GM19099 (cell line): Measurements from ENCODE around the gene RPEL1.
"Not testable (repeated sequence)": the region's sequence is repeated elsewhere in the genome, so short reads cannot be mapped to it uniquely, and the experiment has no call there.

Experiments
- POLR2A ChIP-seq: IDR thresholded peaks from 3 replicates; pipeline ENCODE4 v1.6.1; 2011; ENCODE audit warnings: low read depth; ENCODE audit not compliant: insufficient read length; ENCODE audit errors: extremely low read depth

RPEL1 gene

DNA sequence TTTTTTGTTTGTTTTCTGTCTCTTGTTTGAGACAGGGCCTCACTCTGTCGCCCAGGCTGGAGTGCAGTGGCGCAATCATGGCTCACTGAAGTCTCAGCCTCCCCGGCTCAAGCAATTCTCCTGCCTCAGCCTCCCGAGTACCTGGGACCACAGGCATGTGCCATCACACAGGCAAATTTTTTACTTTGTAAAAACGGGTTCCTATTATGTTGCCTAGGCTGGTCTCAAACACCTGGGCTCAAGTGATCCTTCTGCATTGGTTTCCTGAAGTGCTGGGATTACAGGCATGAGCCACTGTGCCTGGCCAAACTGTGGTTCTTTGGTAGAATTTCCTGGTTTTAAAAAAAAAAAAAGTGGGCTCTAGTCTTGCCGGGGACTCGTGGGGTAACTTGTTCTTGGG lies at the start of gene RPEL1:
RPEL1 (plus strand) TSS at position 301 of the 400 bp plus-strand sequence. CDS start 110 bp downstream, outside the sequence.
- not testable (repeated sequence) for TF ChIP-seq POLR2A

DNA sequence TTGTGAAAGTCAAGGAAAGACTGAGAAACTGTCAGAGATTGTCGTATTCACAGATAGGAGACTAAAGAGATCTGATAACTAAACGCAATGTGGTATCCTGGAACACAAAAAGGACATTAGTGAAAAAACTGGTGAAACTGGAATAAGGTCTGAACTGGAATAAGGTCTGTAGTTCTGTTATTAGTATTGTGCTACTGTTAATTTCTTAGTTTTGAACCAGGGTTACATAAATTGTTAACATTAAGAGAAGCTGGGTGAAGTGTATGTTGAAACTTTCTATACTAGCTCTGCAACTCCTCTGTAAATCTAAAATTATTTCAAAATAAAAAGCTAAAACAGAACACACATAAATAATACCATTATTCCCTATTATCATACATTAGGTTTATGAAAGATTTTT lies 49.2 kb upstream of the RPEL1 start:
- TF ChIP-seq POLR2A: no peak

- TF ChIP-seq POLR2A: no peak
Observed at GRCh38 chr10:103197174-103197573, 48.5 kb upstream of the RPEL1 start.

GRCh38 chr10:103197903-103198302 lies 47.8 kb upstream of the RPEL1 start:
- no peak for TF ChIP-seq POLR2A

DNA sequence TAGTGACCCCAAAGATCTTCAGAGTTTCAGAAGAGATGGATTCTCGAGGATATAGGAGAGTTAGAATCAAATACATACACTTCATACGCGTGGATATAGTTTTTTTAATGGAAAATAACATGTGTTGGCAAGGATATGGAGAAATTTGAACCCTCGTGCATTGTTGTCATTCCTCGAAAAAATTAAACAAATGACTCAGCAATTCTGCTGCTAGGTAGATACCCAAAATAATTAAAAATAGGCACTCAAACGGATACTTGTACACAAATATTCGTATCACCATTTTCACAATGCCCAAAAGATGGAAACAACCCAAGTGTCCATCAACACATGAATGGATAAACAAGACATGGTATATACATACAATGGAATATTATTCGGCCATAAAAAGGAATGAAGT lies 47.0 kb upstream of the RPEL1 start:
- no peak for TF ChIP-seq POLR2A

- no peak for TF ChIP-seq POLR2A
Observed at GRCh38 chr10:103199488-103199887, 46.2 kb upstream of the RPEL1 start.

- no peak for TF ChIP-seq POLR2A
Observed at GRCh38 chr10:103202319-103202718, 43.4 kb upstream of the RPEL1 start.

GRCh38 chr10:103203466-103203865 lies 42.2 kb upstream of the RPEL1 start:
- TF ChIP-seq POLR2A: no peak

DNA sequence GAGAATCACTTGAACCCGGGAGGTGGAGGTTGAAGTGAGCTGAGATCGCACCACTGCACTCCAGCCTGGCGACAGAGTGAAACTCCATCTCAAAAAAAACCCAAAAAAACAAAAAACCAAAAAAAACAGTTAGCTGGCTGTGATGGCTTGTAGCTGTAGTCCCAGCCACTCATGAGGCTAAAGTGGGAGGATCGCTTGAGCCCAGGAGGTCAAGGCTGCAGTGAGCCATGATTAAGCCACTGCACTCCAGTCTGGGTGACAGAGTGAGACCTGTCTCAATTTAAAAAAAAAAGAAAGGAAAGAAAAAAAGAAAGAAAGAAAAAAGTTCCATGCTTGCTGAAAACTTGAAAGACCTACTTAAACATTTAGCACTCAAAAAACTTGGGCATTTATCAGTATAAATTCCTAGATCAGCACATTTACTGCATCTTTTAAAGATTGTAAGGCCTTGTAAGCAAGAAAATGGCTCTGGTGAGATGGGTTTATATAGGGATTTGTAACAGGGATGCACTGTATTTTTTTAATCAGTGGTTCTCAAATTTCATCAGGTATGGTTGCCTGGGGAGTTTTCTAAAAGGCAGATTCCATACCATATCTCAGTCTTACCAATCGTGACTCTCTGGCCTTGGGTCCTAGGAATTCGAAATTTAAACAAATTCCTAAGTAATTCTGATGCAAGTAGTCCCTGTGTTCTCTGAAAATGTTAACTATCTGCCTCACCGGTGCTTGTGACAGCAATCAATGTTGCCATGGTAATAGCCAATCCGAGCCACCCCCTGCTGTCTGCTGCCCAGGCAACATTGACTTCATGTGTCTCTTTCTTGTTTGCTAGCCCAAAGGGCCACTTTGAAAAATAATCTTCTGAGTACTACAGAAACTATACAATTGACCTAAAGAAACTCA lies 41.1 kb upstream of the RPEL1 start:
- TF ChIP-seq POLR2A: no peak

DNA sequence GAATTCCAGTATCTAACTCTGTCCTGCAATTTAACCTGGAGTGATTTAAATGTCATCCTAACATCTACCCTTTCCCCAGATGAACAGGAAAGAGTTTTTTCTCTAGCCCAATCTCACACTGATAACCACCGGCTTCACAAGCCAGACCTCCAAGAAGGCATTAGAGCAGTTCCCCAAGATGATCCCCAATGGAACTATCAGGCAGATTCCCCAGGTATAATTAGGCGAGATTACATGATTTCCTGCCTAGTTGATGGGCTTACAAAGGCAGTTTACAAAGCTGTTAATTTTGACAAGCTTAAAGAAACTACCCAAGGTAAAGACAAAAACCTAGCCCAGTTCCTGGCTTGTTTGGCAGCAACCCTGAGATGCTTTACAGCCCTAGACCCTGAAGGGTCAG lies 38.5 kb upstream of the RPEL1 start:
- TF ChIP-seq POLR2A: no peak

GRCh38 chr10:103215601-103216000 lies 30.1 kb upstream of the RPEL1 start:
- TF ChIP-seq POLR2A: no peak

GRCh38 chr10:103224133-103224532 lies 21.6 kb upstream of the RPEL1 start:
- no peak for TF ChIP-seq POLR2A

GRCh38 chr10:103225939-103226338 lies 19.7 kb upstream of the RPEL1 start:
- TF ChIP-seq POLR2A: no peak

DNA sequence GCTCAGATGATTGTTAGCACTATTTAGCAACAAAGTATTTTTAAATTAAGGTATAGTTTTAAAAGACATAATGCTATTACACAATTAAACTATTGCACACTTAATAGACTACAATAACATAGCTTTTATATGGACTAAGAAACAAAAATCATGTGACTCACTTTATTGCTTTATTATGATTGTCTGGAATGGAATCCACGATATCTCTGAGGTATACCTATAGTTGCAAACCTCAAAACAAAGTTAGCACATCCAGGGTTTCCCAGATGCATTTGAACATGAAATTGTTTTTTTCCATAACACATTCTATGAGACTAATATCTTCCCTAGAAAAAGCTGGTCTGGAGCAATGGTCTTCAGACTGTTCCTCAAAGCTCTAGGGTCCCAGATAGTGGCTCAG lies 18.3 kb upstream of the RPEL1 start:
- TF ChIP-seq POLR2A: no peak

DNA sequence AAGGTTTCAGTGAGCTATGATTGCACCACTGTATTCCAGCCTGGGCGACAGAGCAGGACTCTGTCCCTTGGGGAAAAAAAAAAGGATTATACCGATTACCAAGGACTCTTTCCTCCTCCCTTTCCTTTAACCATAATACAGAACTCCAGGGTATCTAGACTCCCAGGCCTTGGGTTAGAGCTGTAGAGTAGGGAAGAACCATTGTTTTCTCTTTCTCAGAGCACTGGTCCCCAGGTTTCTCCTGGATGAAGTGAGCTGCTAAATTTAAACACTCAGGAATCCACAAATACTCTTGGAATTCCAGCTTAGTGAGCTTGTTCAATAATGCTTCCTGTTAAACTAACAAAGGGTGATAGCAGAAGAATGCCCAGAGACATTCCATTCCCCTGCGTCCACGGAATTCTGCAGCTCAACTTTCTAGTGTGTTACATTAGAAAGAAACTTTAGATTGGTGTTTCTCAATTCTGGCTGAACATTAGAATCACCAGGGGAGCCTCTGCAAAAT lies 14.6 kb upstream of the RPEL1 start:
- TF ChIP-seq POLR2A: no peak

- TF ChIP-seq POLR2A: no peak
Observed at GRCh38 chr10:103232131-103232673, 13.5 kb upstream of the RPEL1 start.
